ENCODE measurements around the gene OR3A2.
"Not testable (repeated sequence)": the region's sequence is repeated elsewhere in the genome, so short reads cannot be mapped to it uniquely, and the experiment has no call there.

OR3A2 gene

GRCh38 chr17:3282901-3283300 lies 103.2 kb downstream of the OR3A2 start:
- no peak for DNase-seq

DNA sequence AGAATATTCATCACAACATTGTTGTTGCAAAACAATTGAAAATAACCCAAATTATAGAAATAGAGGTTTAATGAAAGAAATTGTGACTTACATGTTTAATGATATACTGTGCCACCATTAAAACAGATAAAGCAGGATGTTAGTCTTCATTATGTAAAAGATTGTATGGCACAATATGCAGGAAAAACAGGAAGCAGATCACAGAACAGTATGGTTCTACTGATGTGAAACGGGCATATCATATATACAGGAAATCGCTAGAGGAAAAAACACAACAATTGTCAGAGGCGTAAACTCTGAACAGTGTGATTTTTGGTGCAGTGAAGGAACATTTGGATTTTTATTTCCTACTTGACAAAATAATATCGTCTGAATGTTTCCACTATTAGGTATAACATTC lies 110.0 kb downstream of the OR3A2 start:
- DNase-seq = no peak

GRCh38 chr17:3271072-3271848 lies 114.8 kb downstream of the OR3A2 start:
- no peak for DNase-seq

DNA sequence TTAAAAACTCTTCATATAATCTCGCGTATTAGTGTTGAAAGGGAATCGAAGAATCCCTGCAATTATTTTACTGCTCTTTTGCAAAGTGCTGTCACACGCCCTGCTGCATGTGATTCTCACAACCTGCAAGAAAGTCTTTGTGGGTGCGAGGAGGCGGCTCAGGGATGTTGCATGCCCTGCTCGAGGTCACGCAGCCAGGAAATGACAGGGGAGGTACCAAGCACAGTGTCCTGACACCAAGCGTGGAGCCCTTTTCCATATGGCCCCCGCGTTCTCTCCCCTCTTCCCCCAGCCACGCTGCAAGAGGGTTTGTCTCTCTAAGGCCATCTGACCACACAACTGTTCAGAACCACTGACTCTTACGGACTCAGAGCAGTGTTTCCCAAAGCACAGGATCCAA lies 125.5 kb downstream of the OR3A2 start:
- DNase-seq = no peak

GRCh38 chr17:3260163-3260562 lies 125.9 kb downstream of the OR3A2 start:
- DNase-seq = no peak

GRCh38 chr17:3256575-3256974 lies 129.5 kb downstream of the OR3A2 start:
- no peak for DNase-seq

DNA sequence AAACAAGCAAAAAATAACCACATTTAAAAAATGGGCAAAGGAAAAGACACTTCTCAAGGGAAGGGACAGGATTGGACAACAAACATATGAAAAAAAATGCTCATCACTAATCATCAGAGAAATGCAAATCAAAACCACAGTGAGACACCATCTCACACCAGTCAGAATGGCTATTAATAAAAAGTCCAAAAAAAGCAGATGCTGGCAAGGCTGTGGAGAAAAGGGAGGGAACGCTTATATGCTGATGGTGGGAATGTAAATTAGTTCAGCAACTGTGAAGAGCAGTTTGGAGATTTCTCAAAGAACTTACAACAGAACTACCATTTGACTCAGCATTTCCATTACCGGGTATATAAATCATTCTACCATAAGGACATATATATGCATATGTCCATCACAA lies 137.1 kb downstream of the OR3A2 start:
- DNase-seq = not testable (repeated sequence)

- DNase-seq = not testable (repeated sequence)
Measured at GRCh38 chr17:3244841-3245240, 141.3 kb downstream of the OR3A2 start.

DNA sequence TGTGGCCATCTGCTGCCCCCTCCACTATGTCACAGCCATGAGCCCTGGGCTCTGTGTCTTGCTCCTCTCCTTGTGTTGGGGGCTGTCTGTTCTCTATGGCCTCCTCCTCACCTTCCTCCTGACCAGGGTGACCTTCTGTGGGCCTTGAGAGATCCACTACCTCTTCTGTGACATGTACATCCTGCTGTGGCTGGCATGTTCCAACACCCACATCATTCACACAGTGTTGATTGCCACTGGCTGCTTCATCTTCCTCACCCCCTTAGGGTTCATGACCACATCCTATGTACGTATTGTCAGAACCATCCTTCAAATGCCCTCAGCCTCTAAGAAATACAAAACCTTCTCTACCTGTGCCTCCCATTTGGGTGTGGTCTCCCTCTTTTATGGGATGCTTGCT lies 145.1 kb downstream of the OR3A2 start:
- DNase-seq = not testable (repeated sequence)

DNA sequence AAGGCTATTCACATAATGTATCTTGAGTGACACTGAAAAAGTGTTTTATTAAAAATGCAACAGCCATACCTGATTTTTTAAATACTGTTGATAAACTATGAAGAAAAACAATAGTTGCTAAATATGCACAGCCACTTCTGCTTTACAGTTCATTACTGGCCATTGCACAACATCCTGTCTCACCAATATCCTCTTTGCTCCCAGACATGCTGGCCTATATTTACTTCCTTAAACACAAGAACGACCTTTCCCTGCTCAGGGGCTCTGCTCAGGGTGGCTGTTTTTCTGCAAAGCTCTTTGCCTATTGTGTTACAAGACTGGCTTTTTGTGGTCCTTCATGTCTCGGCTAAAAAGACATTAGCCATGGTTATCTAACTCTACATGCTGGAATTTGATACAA lies 147.4 kb downstream of the OR3A2 start:
- peak; percentile 61 for DNase-seq

DNA sequence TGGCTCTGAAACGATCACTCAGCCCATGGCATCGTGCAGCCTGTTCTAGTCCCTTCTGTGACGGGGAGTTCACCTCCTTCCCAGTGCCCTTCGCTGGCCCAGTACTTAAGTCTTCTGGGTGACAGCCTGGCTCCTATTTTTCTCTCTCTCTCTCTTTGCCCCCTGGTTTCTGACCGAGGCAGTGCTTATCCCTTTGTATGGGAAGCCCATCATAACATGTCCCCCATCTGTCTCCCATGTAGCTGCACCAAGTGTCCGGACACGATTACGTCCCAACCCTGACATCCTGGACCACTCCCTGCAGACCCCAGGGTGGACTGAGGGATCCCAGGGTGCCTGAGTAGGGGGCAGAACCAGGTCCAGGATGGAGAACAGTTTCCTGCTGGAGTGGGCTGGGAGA lies 153.8 kb downstream of the OR3A2 start:
- DNase-seq = not testable (repeated sequence)
